CD4-positive, alpha-beta T cell treated with Interleukin-2 at 100 ng/mL for 4 hours (primary cell): ENCODE data around the gene ATP13A2.

Experiments
- DNase-seq: peaks from one replicate; pipeline ENCODE4 v3.0.0-alpha.2; 2020; ENCODE audit warnings: low spot score

ATP13A2 gene

DNA sequence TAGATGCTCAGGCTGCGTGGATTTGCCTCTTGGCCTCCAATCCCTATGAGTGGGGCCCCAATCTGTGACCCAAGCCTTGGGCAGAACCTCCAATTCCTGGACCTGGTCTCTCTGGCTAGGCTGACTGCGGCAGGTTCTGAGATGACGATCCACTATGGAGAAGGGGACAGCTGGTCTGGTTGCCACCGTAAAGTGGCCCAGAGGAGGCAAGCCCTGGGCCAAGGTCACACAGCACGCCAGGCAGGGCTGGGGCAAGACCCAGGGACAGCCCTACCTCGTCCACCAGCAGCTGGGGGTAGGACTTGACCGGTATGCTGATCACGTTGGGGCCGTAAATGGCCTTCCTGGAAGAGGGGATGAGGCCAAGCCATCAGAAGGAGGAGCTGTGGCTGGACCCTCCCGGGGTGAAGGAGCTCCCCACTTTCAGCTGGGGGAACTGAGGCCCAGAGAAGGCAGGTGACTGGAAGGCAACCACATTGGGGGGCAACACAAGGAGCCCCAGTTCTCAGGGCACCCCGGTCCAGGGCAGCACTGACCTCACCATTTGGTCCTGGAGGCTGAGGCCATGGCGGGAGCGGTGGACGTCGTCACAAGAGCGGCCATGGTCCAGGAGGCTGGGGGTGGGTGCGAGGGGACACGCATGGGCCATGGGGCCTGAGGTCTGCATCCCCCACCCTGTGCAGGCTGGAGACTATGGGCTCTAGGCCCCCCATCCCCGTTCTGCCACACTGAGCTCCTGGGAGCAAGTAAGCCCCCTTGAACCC lies 9.8 kb downstream of the ATP13A2 start:
- no peak for DNase-seq

DNA sequence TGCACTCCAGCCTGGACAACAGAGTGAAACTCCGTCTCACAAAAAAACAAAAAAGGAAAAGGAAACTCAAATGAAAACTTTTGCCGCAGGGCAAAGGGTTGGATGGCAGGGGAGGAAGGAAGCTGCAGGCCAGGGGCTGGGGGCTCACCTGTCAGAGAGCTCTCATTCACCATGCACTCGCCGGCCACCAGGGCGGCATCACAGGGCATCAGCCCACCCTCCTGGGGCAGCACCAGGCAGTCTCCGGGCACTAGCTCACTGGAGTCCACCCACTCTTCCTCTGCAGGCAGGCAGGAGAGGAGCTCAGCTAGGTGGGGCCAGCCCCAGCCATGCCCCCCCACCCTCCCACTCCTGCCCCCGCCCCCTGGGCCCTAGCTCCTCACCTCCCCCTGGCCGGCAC lies 11.9 kb downstream of the ATP13A2 start:
- no peak for DNase-seq

DNA sequence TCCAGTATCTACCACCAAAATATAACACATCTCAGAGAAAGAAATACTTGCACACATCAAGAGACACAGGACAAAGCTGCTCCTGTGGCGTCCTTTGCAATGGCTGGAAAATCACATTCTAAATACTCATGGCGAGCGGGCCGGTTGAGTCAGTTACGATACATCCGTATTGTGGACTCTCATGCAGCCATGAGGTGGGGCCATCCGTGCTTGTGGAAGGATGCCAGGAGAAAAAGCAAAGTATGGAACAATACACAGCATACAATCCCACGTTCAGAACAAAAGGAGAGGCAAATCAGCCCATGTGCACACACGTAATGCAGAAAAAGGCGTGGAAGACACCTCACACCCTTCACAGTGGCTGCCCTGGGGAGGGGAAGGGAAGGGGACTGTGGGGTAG lies 13.1 kb downstream of the ATP13A2 start:
- no peak for DNase-seq

DNA sequence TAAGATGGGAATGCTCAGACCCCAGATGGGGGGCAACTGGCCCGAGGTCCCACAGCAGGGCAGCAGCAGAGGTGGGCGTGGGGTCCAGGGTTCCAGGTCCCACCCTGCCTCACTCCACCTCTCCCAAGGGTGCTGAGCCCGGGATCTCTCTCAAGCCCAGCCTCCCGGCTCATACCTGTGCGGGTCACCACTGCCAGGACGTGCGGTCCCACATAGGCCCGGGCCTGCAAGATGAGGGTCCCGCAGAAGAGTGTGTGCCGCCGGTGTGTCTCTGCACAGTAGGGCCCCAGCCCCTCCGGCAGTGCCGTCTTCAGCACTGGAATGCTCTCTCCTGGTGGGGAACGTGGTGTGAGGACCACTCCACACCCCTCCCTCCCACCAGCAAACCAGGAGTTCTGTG lies 14.9 kb downstream of the ATP13A2 start:
- no peak for DNase-seq

DNA sequence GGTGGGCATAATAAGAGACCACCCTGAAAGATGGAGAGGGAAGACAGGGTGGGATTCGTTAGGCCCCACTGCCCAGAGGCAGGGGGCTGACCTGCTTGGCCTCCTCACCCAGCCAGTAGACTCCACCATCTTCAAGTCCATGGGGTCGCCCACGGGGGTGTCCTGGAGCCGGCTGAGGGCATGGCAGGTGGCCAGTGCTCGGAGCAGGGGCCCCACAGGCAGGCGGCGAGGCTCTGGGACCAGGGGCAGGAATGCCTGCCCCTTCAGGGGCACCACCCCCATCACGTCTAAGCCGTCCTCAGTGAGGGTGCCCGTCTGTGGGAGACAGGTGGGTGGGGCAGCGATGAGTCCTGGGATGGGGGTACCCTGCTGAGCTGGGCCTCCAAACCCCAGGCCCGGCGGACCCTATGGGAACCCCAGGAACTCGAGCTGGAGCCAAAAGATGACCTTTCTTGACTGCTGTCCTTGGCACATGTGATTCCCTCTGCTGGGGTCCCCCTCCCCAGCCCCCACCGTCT lies 18.1 kb downstream of the ATP13A2 start:
- DNase-seq, result no peak

DNA sequence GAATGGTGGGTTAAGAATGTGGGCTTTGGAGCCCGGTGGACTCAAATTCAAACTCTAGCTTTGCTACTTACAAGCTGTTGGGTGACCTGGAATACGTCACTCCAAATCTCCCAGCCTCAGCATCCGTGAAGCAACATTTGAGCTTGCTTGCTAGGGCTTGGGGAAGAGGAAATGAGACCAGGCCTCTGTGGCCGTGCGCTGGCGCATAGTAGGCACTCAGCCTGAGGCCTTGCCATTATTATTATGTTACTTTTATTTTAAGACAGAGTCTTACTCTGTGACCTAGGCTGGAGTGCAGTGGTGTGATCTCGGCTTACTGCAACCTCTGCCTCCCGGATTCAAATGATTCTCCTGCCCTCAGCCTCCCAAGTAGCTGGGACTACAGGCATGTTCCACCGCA lies 19.1 kb downstream of the ATP13A2 start:
- DNase-seq, result no peak

DNA sequence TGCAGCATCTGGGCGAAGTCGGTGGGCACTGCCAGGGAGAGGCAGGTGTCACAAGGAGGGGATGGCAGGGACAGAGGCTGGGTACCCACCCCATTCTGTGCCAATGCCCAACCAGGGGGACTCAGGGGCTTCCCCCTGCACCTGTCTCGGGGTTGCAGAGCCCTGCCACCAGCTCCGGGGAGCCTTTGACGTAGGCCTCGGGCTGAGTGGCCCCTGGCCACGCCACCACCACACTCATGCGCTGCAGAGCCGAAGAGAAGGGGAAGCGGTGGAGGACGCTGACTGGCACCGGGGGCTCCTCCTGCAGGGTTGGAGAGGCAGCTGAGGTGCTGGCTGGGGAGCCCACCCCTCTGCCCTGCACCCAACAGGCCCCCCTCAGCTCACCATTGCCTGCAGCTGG lies 19.6 kb downstream of the ATP13A2 start:
- DNase-seq, result no peak

DNA sequence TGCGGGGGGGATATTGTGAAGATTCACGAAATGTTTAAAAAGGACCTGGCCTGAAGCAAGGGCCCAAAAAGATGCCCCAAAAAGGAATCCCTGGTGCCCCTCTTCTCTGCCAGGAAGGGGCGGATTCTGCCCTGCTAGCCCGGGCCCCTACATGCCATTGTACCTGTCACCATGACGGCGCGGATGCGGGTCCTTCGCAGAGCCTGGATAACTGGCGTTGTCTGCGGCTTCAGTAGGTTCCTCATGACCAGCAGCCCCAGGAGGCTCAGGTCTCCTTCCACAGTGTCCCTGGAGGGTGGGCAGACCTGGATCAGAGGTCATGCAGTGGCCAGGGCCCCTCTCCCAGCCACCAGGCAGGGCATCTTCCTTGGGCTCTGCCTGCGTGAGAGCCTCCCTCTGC lies 20.2 kb downstream of the ATP13A2 start:
- no peak for DNase-seq

DNA sequence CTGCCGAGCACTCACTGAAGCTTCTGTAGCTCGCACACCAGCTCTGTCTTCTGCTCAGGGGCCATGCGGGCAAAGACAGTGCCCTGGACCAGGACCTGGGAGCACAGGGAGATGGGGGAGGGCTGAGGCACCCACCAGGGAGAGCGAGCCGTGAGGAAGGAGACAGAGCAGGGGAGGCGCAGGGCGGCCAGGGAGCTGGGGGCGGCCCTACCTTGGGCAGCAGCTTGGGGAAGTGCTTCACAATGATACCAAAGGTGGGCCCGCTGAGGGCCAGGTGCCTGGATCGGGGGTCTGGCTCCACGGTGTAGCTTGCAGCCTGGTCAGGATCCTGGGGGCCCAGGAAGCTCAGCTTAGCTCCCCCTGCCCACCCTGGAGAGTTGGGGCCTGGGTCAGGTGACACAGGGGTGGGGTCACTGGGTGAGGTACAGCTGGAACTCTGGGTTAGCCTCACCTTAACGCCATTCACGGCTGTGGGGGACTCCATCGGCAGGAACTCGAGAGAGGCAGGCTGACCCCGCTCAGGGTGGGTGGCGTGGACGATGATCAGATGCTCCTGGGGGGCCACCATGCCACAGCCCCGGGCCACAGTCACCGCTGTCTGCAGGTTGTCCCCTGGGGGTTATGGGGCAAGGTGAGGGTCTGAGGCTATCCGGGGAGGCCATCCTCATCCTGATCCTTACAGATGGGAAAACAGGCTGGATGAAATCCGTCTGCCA lies 21.9 kb downstream of the ATP13A2 start:
- no peak for DNase-seq

DNA sequence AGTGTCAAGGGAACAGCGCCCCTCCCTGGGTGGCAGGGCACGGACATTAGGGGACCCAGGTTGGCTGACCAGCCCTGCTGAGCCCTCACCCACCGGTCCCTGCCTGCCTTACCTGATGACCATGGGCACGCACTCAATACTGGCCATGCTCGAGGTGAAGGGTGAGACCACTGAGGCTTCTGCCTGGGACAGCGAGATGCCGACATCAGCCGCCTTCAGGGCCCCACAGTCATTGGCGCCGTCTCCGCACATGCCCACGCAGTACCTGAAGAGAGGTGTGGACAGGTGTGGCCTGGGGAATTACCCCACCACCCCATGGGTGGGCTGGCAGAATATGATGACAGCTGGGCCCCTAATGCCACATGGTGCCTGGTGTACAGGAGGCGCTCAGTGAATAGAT lies 23.5 kb downstream of the ATP13A2 start:
- no peak for DNase-seq

DNA sequence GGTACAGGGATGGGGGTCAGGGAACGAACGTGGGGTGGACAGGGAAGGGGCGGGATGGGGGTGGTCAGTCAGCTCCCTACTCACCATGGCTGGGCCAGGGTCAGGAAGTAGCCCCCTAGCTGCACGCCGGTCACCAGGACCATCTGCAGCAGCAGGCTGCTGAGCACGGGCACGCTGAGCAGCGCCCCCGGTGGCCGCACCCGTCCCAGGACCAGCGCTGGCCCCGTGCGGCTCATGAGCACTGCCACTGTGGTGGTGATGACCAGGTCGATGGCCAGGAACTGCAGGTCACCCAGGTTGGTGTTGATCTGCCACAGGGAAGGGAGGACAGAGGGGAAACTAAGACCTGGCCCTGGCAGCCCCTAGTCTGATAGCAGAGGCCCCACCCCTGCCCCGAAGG lies 24.8 kb downstream of the ATP13A2 start:
- no peak for DNase-seq

DNA sequence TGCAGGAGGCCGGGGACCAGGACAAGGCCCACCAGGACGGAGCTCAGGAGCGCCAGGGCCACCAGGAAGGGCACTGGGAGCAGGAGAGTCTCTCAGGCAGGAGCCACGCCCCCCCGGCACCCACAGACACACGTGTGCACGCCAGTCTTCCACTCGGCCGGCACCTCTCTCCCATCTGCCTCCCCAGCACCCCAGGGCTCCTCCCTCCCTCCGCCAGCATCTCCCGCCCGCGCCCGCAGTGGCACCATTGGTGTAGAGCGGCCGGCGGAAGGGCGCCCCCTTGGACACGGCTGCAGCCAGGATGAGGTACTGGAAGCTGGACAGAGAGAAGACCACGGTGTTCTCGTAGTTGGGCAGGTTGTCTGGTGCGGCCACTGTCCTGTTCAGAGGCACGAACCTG lies 25.2 kb downstream of the ATP13A2 start:
- no peak for DNase-seq

DNA sequence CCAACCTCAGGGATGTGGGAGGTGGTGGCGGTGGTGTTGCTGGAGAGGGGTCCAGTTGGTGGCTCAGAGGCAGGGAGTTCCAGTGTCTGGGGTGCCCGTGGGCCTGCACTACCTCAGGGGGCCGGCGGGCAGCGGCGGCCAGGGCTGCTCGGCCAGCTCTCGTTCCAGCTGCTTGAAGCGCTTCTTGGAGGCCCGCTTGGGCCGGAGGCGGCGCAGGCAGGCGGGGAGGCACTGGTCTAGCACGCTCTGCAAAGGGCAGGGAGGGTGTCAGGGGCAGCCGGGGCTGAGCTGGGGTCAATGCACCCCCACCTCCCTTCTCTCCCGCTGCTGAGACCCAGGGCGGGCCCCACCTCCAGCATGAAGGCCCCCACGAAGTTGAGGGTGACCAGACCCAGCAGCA lies 25.6 kb downstream of the ATP13A2 start:
- DNase-seq, result no peak

DNA sequence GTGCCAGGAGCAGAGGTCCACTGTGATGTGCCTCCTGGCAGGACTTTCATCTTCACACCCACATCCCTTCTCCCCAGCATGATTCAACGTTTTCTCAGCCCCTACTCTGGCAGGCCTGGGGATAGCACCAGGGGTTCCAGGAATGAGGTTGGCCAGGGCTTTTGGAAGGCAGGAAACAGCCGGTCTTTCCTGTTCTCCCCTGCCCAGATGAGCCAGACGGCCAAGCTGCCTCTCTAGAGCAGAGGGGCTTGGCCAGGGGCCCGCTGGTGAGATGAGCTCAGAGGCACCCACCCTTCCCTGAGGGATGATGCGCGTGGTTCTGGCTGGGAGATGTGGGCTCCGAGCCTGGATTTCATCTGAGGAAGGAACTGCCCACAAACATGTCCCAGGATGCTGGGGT lies 27.0 kb downstream of the ATP13A2 start:
- no peak for DNase-seq

DNA sequence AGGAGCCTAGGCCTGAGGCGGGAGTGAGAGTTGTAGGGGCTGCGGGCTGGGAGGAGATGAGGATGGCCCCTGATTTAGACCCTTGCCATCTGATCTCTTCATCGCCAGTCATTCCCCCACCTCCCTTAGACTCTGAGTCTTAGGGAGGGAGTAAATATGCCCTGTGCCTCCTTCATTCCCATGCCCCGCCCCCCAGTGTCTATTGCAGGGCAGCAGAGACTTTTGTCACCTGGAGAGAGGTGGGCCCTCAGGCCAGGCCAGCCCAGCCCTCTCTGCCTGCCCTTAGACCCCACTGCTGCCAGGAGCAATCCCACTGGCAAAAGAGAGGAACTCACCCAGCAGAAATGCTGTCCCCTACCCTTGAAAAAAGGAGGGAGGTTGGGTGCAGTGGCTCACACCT lies 28.1 kb downstream of the ATP13A2 start:
- no peak for DNase-seq

DNA sequence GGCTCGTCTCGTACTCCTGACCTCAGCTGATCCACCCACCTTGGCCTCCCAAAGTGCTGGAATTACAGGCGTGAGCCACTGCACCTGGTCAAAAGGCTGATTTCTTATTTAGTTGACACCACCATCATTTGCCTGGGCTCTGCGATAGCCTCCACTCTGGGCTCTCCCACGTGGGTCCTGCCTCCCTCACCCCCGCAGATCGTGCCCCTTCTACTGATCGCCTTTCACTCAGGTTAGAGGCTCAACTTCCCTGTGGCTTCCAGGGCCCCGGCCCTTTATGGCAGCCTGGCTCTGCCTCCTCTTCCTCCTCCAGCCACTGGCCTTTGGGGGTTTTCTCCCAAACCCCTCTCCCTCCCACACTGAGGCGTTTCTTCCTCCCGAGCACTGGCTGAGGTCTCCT lies 28.8 kb downstream of the ATP13A2 start:
- DNase-seq, result no peak

DNA sequence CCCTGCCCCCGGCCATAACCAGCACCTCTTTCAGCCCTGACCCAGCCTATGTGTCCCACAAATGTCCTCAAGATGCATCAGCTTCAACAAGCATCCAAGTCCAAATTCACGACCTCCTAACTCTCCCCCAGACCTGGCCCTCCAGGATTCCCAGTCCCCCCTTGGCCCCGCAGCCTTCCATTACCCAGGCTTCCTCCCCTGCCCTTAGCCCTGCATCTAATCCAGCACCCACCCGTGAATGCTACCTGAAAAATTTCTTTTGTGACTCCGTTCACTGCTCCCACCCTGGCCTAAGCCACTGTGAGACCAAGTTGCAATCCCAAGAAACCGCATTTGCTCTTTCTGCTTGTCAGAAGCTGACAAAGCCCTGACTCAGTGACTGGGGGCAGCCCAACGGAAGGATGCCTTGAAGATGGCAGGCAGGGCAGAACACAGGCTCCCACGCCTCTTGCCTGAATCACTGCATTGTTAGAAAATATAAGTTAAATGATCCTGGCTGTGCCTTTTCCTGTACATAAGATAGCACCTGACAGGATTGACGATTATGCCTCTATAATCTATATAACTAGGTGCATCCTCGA lies 30.4 kb downstream of the ATP13A2 start:
- no peak for DNase-seq

DNA sequence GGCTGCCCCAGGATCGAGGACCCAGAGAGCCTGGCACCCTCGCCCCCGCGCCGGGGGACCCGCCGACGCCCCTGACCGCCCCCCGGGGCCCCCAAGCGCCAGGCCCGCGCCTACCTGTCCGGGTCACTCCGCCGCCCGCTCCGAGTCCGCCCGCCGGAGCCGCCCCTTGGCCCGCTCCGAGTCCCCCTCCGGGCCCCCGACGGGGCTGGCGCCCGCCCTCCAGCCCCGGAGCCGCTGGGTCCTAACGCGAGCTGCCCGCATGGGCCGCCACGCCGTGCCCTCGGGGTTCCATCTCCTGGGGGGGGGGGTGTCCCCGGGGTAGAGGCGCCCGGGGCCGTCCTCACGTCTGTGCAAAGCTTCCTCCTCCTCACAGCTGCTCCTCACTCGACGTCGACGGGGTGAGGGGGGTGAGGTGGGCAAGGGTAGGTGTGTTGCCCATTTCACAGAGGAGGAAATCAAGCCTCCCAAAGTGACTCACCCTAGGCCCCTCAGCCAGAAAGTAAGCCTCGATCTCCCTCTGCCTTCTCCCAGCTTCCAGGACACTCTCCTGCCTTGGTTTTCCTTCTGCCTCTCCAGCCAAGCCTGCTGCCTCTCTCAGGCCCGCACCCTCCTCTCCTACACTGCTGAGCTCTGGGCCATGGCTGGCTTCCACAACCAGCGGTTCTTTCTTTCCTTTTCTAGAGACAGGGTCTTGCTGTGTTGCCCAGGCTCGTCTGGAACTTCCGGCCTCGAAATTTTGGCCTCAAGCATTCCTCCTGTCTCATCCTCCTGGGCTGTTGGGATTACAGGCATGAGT lies 31.1 kb downstream of the ATP13A2 start, which contains the start of gene MFAP2:
Gene MFAP2 (minus strand): TSS at position 148 of the 796 bp plus-strand sequence. CDS start 2,347 bp downstream, outside the sequence.
- no peak for DNase-seq

DNA sequence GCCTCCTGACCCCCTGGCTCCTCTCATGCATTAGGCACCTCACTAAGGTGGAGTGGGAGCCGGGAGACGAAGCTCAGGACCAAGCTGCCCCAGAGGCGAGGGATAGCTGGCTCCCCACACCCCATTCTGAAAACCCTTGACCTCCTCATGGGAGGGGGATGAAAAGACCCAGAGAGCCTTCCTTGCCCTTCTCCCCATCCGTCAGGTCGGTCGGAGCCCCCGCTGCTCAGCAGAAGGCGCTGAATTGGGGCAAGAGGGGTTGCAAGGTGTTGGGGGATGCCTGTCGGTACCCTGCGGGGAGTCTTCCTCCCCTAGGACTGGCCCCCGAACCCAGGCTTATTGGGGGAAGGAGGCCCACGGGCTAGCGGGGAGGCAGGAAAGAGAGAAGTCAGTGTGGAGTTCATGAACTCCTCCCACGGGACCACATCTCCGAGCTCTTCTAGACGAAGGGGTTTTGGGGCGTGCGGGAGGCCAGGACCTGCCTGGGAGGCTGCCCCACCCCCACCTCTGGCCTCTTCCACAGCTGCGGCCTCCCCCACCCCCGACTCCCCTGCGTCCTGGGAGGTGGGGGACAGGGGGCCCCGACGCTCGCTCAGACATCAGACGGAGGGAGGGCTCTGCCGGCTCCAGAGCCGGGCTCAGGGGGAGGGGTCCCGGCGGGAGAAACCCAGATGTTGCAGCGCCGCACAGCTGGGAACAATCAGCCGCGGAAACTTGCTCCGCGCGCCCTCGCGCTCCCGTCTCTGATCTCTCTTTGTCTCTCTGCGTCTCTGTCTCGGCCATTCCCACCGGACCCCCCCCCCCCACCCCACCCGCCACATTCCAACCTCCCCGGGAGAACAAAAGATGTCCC lies 32.0 kb downstream of the ATP13A2 start:
- no peak for DNase-seq

DNA sequence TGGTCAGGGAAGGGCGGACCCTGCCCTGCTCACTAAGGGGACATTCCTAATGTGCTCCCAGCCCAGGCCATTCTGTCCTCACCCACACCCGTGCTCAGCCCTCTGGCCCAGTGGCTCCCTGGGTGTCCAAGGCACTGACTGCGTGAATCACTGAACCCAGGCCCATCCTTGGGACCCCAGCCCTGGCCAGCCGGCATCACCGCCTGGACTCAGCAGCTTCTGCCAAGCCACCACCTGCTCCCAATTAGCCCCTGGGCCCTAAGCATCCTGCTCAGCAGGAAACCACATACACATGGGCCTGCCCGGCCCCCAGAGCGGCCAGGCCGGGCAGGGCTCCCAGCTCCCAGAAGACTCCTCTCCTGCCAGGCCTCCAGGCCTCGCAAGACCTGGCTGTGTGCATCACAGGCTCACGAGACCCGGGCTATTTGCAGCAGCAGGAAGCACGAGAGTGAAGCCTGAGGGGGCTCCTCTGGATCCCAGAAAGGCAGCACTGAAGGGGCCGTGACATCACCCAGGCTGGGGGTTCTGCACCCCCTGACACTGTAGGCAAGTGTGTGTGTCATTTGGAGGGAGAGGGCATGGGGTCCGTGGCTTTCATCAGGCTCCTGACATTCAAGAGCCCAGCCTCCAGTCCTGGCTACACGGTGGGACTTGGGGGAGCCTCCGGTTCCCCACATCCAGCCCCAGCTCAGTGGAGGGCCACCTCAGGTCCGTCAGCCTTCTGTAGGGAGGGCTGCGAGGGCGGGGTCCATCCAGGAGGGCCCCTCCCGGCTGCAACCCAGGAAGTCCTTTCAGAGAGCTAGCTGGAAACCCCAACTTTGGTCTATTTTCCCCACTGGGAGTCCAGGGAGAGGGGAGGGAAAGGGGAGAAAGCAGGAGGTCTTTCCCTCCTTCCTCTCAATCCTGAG lies 32.9 kb downstream of the ATP13A2 start:
- no peak for DNase-seq
